ENCODE measurements around the gene PRUNE1.

The PRUNE1 gene

GRCh38 chr1:151006327-151007052, 1.8 kb upstream of the PRUNE1 start, which contains the start of gene MINDY1:
Gene MINDY1, minus strand, starts transcription at chr1:151006902. Its CDS starts 4,285 bp downstream, at chr1:151002617.
- peak within 1 kb of the TSS; percentile 63 for H3K4me3 ChIP-seq (ENCODE audit: low read depth, low read length)
- TF ChIP-seq CTCF (IDR thresholded peaks at IDR 0.05; ENCODE audit: control insufficient read depth, extremely low read depth, insufficient read depth): peak; percentile 52
- DNase-seq (ENCODE audit: low read depth): peak; percentile 43

GRCh38 chr1:151007853-151008243, 401 bp upstream of the PRUNE1 start:
- TF ChIP-seq CTCF (IDR thresholded peaks at IDR 0.05; ENCODE audit: control insufficient read depth, extremely low read depth, insufficient read depth): no peak
- DNase-seq (ENCODE audit: low read depth): no peak
- H3K4me3 ChIP-seq (ENCODE audit: low read depth, low read length): peak overlapping the region; percentile 63

GRCh38 chr1:151009206-151009587, 948 bp downstream of the PRUNE1 start:
- no peak for DNase-seq (ENCODE audit: low read depth)
- peak overlapping the region; percentile 63 for H3K4me3 ChIP-seq (ENCODE audit: low read depth, low read length)
- TF ChIP-seq CTCF (IDR thresholded peaks at IDR 0.05; ENCODE audit: control insufficient read depth, extremely low read depth, insufficient read depth): no peak

GRCh38 chr1:151009674-151010345, 1.6 kb downstream of the PRUNE1 start:
- H3K4me3 ChIP-seq (ENCODE audit: low read depth, low read length): no peak overlapping the region
- no peak for TF ChIP-seq CTCF (IDR thresholded peaks at IDR 0.05; ENCODE audit: control insufficient read depth, extremely low read depth, insufficient read depth)
- no peak for DNase-seq (ENCODE audit: low read depth)

GRCh38 chr1:151010346-151010726, 2.1 kb downstream of the PRUNE1 start:
- no peak for DNase-seq (ENCODE audit: low read depth)
- TF ChIP-seq CTCF (IDR thresholded peaks at IDR 0.05; ENCODE audit: control insufficient read depth, extremely low read depth, insufficient read depth): no peak
- H3K4me3 ChIP-seq (ENCODE audit: low read depth, low read length): no peak overlapping the region

- H3K4me3 ChIP-seq (ENCODE audit: low read depth, low read length): no peak overlapping the region
- TF ChIP-seq CTCF (IDR thresholded peaks at IDR 0.05; ENCODE audit: control insufficient read depth, extremely low read depth, insufficient read depth): no peak
- no peak for DNase-seq (ENCODE audit: low read depth)
Measured at GRCh38 chr1:151011154-151011850, 3.1 kb downstream of the PRUNE1 start.

Data from LNCaP clone FGC (cell line).